SK-N-SH (cell line): ENCODE measurements around the gene CLDN3. TPM values are rescaled to one million over a fixed set of nuclear protein-coding genes. Genes with fewer than 3 reads are reported as not detected.

Experiments used
- CTCF ChIA-PET: fragments of 300-600, 350-600 bp; formaldehyde crosslinking; extraction: SDS; loops from one replicate; lab custom pipeline; 2021; lab: Yijun Ruan, JAX
- POLR2A ChIA-PET: fragments of 350-600 bp; sonication (Branson Sonifier 250); formaldehyde crosslinking; extraction: SDS; loops from one replicate; lab custom pipeline; 2020; ENCODE audit warnings: antibody characterized with exemption, inconsistent platforms; lab: Yijun Ruan, JAX
- DNase-seq: peaks from one replicate; pipeline ENCODE4 v3.0.0; 2012
- H2AFZ ChIP-seq: fragments of 200-600 bp; sonication (generic); 2 replicates; pipeline ENCODE4 v1.8.1; 2016; ENCODE audit warnings: antibody characterized with exemption, mild to moderate bottlenecking, low read depth
- H3F3A ChIP-seq: fragments of 200-600 bp; sonication (generic); replicated peaks from 2 replicates; pipeline ENCODE3; 2016; ENCODE audit warnings: antibody characterized with exemption, mild to moderate bottlenecking; ENCODE audit not compliant: insufficient read depth
- H3K27ac ChIP-seq, 2 experiments: fragments of 200-500 bp in 1 of 2; fragments of 200-600 bp in 1 of 2; sonication (Bioruptor generic) in 1 of 2; sonication (generic), shearing (Covaris generic) in 1 of 2; 2 replicates each; pipeline versions ENCODE4 v1.5.1 to v1.6.1; 2014 to 2016; ENCODE audit warnings: low read depth in 2 of 2, inconsistent platforms in 1 of 2, low read length in 1 of 2, mild to moderate bottlenecking in 1 of 2, mixed read lengths in 1 of 2
- H3K27me3 ChIP-seq: fragments of 200-600 bp; sonication (generic), shearing (Covaris generic); 2 replicates; pipeline ENCODE4 v1.6.1; 2016; ENCODE audit warnings: mixed run types; ENCODE audit not compliant: insufficient read depth
- H3K36me3 ChIP-seq, 2 experiments: fragments of 200-500 bp in 1 of 2; fragments of 200-600 bp in 1 of 2; sonication (Bioruptor generic) in 1 of 2; sonication (generic) in 1 of 2; replicated peaks in 1 of 2; 2 replicates each; pipeline versions ENCODE3 to v1.5.1; 2014 to 2016; ENCODE audit warnings: low read length in 1 of 2, mild to moderate bottlenecking in 1 of 2; ENCODE audit not compliant: insufficient read depth in 2 of 2, control insufficient read depth in 1 of 2
- H3K4me1 ChIP-seq, 2 experiments: fragments of 200-500 bp in 1 of 2; fragments of 200-600 bp in 1 of 2; sonication (Bioruptor generic) in 1 of 2; sonication (generic), shearing (Covaris generic) in 1 of 2; 2 replicates each; pipeline versions ENCODE4 v1.5.1 to v1.6.1; 2014 to 2016; ENCODE audit warnings: low read depth in 1 of 2, low read length in 1 of 2, mixed run types in 1 of 2; ENCODE audit not compliant: insufficient read depth in 2 of 2, control insufficient read depth in 1 of 2
- H3K4me2 ChIP-seq: fragments of 200-600 bp; sonication (generic), shearing (Covaris generic); 2 replicates; pipeline ENCODE4 v1.6.1; 2017; ENCODE audit warnings: mixed run types
- H3K4me3 ChIP-seq, 2 experiments: fragments of 200-500 bp in 1 of 2; fragments of 200-600 bp in 1 of 2; sonication (Bioruptor generic) in 1 of 2; sonication (generic), shearing (Covaris generic) in 1 of 2; 2 replicates each; pipeline versions ENCODE4 v1.5.1 to v1.8.1; 2014 to 2016; ENCODE audit warnings: low read depth in 2 of 2, inconsistent platforms in 1 of 2, low read length in 1 of 2, mild to moderate bottlenecking in 1 of 2, mixed read lengths in 1 of 2, moderate library complexity in 1 of 2
- H3K79me2 ChIP-seq: fragments of 200-600 bp; sonication (generic); 2 replicates; pipeline ENCODE4 v1.8.1; 2017; ENCODE audit warnings: mild to moderate bottlenecking; ENCODE audit not compliant: insufficient read depth
- H3K9ac ChIP-seq: fragments of 200-600 bp; sonication (generic); 2 replicates; pipeline ENCODE4 v1.6.1; 2017; ENCODE audit warnings: mixed run types
- H3K9me2 ChIP-seq: fragments of 200-600 bp; sonication (generic); 2 replicates; pipeline ENCODE4 v1.6.1; 2017; ENCODE audit warnings: mixed run types
- H3K9me3 ChIP-seq: fragments of 200-600 bp; sonication (generic); 2 replicates; pipeline ENCODE4 v1.6.1; 2017; ENCODE audit warnings: mixed run types, mild to moderate bottlenecking, moderate library complexity
- H4K20me1 ChIP-seq: fragments of 200-600 bp; sonication (generic); 2 replicates; pipeline ENCODE4 v1.6.1; 2017; ENCODE audit warnings: mild to moderate bottlenecking, mixed run types; ENCODE audit not compliant: insufficient read depth
- CHD2 ChIP-seq: fragments of 150-350 bp; IDR thresholded peaks from 2 replicates; pipeline ENCODE4 v1.6.1; 2018; ENCODE audit warnings: low read length; ENCODE audit not compliant: partially characterized antibody
- EP300 ChIP-seq, 2 experiments: IDR thresholded peaks; 2 replicates each; pipeline versions ENCODE4 v1.4.0 to v1.6.1; 2012; ENCODE audit warnings: borderline replicate concordance in 1 of 2, low read depth in 1 of 2, low read length in 1 of 2
- FOSL2 ChIP-seq: IDR thresholded peaks from 2 replicates; pipeline ENCODE4 v1.4.0; 2012; ENCODE audit warnings: low read depth, mild to moderate bottlenecking, moderate library complexity, borderline replicate concordance
- FOXJ3 ChIP-seq: sonication (generic); formaldehyde crosslinking; IDR thresholded peaks from 2 replicates; pipeline ENCODE4 v1.5.1; 2020; ENCODE audit warnings: mild to moderate bottlenecking, missing genetic modification reagents
- FOXM1 ChIP-seq: IDR thresholded peaks from 2 replicates; pipeline ENCODE4 v1.4.0; 2012; ENCODE audit warnings: low read depth, mild to moderate bottlenecking
- GABPA ChIP-seq: IDR thresholded peaks from 2 replicates; pipeline ENCODE4 v1.4.0; 2012; ENCODE audit warnings: low read depth, mild to moderate bottlenecking
- GATA2 ChIP-seq: sonication (generic); formaldehyde crosslinking; IDR thresholded peaks from 2 replicates; pipeline ENCODE4 v1.5.0; 2020; ENCODE audit warnings: mild to moderate bottlenecking, missing genetic modification reagents
- IRF3 ChIP-seq: fragments of 150-350 bp; IDR thresholded peaks from 2 replicates; pipeline ENCODE4 v1.6.1; 2016; ENCODE audit warnings: mild to moderate bottlenecking, low read depth, low read length
- NFIC ChIP-seq: IDR thresholded peaks from 2 replicates; pipeline ENCODE4 v1.4.0; 2012; ENCODE audit warnings: borderline replicate concordance
- NRF1 ChIP-seq: IDR thresholded peaks from 2 replicates; pipeline ENCODE4 v1.6.1; 2012; ENCODE audit warnings: low read depth, mild to moderate bottlenecking, low read length
- POLR2AphosphoS5 ChIP-seq: IDR thresholded peaks from 2 replicates; pipeline ENCODE4 v1.6.1; 2012; ENCODE audit warnings: low read depth, low read length
- RCOR1 ChIP-seq: fragments of 150-350 bp; IDR thresholded peaks from 2 replicates; pipeline ENCODE4 v1.6.1; 2017; ENCODE audit warnings: antibody characterized with exemption, low read length
- REST ChIP-seq: IDR thresholded peaks from 2 replicates; pipeline ENCODE4 v1.6.1; 2012; ENCODE audit warnings: mild to moderate bottlenecking, low read depth, low read length, moderate library complexity
- RFX5 ChIP-seq: IDR thresholded peaks from 2 replicates; pipeline ENCODE4 v1.6.1; 2012; ENCODE audit warnings: mild to moderate bottlenecking, improper control_type of control experiment, low read length
- RXRA ChIP-seq: IDR thresholded peaks from 2 replicates; pipeline ENCODE4 v1.4.0; 2012; ENCODE audit warnings: low read depth, mild to moderate bottlenecking, borderline replicate concordance
- SIN3A ChIP-seq: IDR thresholded peaks from 2 replicates; pipeline ENCODE4 v1.6.1; 2012; ENCODE audit warnings: low read depth, mild to moderate bottlenecking, low read length, moderate library complexity, borderline replicate concordance
- TAF1 ChIP-seq: IDR thresholded peaks from 2 replicates; pipeline ENCODE4 v1.6.1; 2012; ENCODE audit warnings: low read depth, mild to moderate bottlenecking, low read length, moderate library complexity, borderline replicate concordance
- TCF12 ChIP-seq: IDR thresholded peaks from 2 replicates; pipeline ENCODE4 v1.4.0; 2012
- TEAD4 ChIP-seq: IDR thresholded peaks from 2 replicates; pipeline ENCODE4 v1.4.0; 2012; ENCODE audit warnings: mild to moderate bottlenecking, borderline replicate concordance; ENCODE audit not compliant: insufficient read depth
- USF1 ChIP-seq: IDR thresholded peaks from 2 replicates; pipeline ENCODE4 v1.4.0; 2012; ENCODE audit warnings: low read depth, borderline replicate concordance
- YY1 ChIP-seq: IDR thresholded peaks from 2 replicates; pipeline ENCODE4 v1.4.0; 2012; ENCODE audit warnings: low read depth, mild to moderate bottlenecking
- WGBS: methylation state at CpG from one replicate; pipeline ENCODE4 v1.1.6; 2017; ENCODE audit warnings: low lambda C conversion rate; 5-methylcytosine and 5-hydroxymethylcytosine counted together
- polyA plus RNA-seq, 3 experiments: library from polyadenylated mRNA; depleted of rRNA; stranded (reverse); fragments of >200 nt; gene quantifications; 2 replicates each; pipeline ENCODE4 v1.2.3, GENCODE V29; 2012

The CLDN3 gene
- polyA plus RNA-seq, 1 of the 3 experiments (the other 2 are of a cell fraction) = 0.08 TPM

- H3K9ac ChIP-seq = peak overlapping the region; percentile 92
- peak overlapping the region; percentile 82 to 87 for H3K27ac ChIP-seq
- no peaks in the 10 kb centered on the region for H3K9me3 ChIP-seq
- H2AFZ ChIP-seq = peak overlapping the region; percentile 78; the same call in 1 of the 2 replicates
- peaks cover 10% of the 10 kb centered on the region for H3F3A ChIP-seq
- peak; percentile 94 for DNase-seq
- H3K4me2 ChIP-seq = peak overlapping the region; percentile 100
- 3% methylated on average over 23 of the region's 24 CpGs for WGBS
- no peaks in the 10 kb centered on the region for H3K27me3 ChIP-seq
- peak overlapping the region; percentile 76 to 93 for H3K4me3 ChIP-seq
- no peaks in the 10 kb centered on the region for H3K9me2 ChIP-seq
- H3K36me3 ChIP-seq = peaks cover 8 to 11% of the 10 kb centered on the region in 2 experiments
- CTCF ChIA-PET = interaction anchor here (1.2 to 12.8 kb wide), 8 partner anchors 15 to 468 kb away, joined by 3 to 272 read pairs (median 6); partner anchors contain the start of gene STX1A
- peaks cover 7 to 13% of the 10 kb centered on the region in 2 experiments; a peak in 2 of 4 replicates for H3K4me1 ChIP-seq
- peaks cover 28% of the 10 kb centered on the region; the same call in 1 of the 2 replicates for H3K79me2 ChIP-seq
- H4K20me1 ChIP-seq = no peaks in the 10 kb centered on the region
- 0 out of 2 replicates have a peak, but pooled peaks have one; percentile 15 for TF ChIP-seq SIN3A
- no peak for TF ChIP-seq GATA2 (CRISPR knock-in tag)
- POLR2A ChIA-PET = interaction anchor here (1.0 to 2.0 kb wide), 3 partner anchors 69 to 116 kb away, joined by 3 to 5 read pairs (median 5); no protein-coding TSS in a partner anchor
These were observed 31.9 kb downstream of the CLDN3 start for GRCh38 chr7:73738220-73738611.

- POLR2A ChIA-PET = interaction anchor here (2.0 kb wide), 1 partner anchor 69 kb away, joined by 5 read pairs; no protein-coding TSS in a partner anchor
- Histone ChIP-seq H3K27ac (peak overlapping the region; percentile 31 to 87; a peak in 3 of 4 replicates), H4K20me1 (no peaks in the 10 kb centered on the region), H3K27me3 (no peaks in the 10 kb centered on the region), H3K36me3 (peaks cover 8 to 11% of the 10 kb centered on the region in 2 experiments)
- CTCF ChIA-PET = interaction anchor here (1.0 to 12.8 kb wide), 7 partner anchors 14 to 469 kb away, joined by 3 to 272 read pairs (median 6); partner anchors contain the start of gene STX1A
- no peak for TF ChIP-seq FOSL2
- TF ChIP-seq TCF12 = no peak
- TF ChIP-seq RXRA = no peak
- no peak for TF ChIP-seq GABPA
- no peak for TF ChIP-seq REST
- TF ChIP-seq TAF1 = no peak
- no peak for TF ChIP-seq SIN3A
- no peak for TF ChIP-seq USF1
- no peak for TF ChIP-seq NRF1
- TF ChIP-seq FOXJ3 (CRISPR knock-in tag) = no peak
- TF ChIP-seq FOXM1 = no peak
- no peak for TF ChIP-seq EP300 (IDR thresholded peaks at IDR 0.05; ENCODE audit: borderline replicate concordance in 1 of 2, low read depth in 1 of 2, low read length in 1 of 2)
- no peak for TF ChIP-seq TEAD4
- TF ChIP-seq RCOR1 = no peak
- TF ChIP-seq CHD2 = no peak
- TF ChIP-seq NFIC = no peak
- no peak for TF ChIP-seq RFX5
- TF ChIP-seq YY1 = no peak
- no peak for TF ChIP-seq POLR2AphosphoS5
- no peak for TF ChIP-seq IRF3
- TF ChIP-seq, all 33 proteins: peak for 0
- Histone ChIP-seq H3F3A (peaks cover 10% of the 10 kb centered on the region), H3K9me2 (no peaks in the 10 kb centered on the region), H3K4me1 (peaks cover 7 to 13% of the 10 kb centered on the region in 2 experiments; a peak in 2 of 4 replicates), H2AFZ (no peak overlapping the region), H3K4me2 (peak overlapping the region; percentile 100), H3K9me3 (no peaks in the 10 kb centered on the region), H3K4me3 (peak overlapping the region; percentile 76 to 93), H3K9ac (peak overlapping the region; percentile 92), H3K79me2 (peaks cover 28% of the 10 kb centered on the region; the same call in 1 of the 2 replicates)
- no peak for DNase-seq
- 71% methylated on average over 17 of the region's 17 CpGs for WGBS
These were observed 32.4 kb downstream of the CLDN3 start for GRCh38 chr7:73737491-73738219.
